NCI-H446 (cell line): ENCODE results near the gene UBE3A.
"Not testable (repeated sequence)": the region's sequence is repeated elsewhere in the genome, so short reads cannot be mapped to it uniquely, and the experiment has no call there.

ENCODE experiments used
- DNase-seq, 2 experiments: peaks; one replicate each; lab custom pipeline; 2025; lab: John Stamatoyannopoulos, UW

The UBE3A gene

GRCh38 chr15:25438601-25439368 lies at the start of gene UBE3A:
TSS of gene UBE3A (minus strand) at chr15:25439024. CDS start at chr15:25409107, 29,917 bp downstream.
- peak; percentile 53 to 91 for DNase-seq

DNA sequence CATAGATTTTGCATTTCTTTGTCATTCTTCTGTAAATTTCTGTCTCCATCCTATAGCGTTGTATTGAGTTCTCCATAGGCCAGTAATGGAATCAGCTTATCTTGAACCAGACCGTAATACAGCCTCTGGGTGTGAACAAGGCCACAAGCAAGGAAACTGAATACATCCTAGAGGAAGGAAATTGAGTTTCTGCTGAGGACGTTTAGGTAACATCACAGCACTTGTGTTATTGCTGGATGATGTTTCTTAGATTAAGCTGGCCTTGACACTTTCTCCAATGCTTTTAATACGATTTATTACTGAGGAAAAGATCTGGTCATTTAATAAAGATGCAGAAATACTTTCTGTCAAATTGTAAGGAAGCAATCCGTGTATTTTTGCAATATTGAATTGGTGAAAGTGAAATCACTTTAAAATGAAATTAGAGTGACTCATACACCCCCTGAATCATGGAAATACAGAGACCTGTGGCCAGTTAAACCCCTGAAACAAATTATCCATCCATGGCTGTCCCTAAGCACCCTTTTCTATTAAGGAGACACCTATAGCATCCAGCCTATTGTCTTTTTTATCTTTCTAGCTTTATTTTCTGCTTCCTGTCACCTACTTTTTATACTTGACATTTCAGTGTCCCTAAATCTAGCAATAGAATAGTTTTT lies 48.5 kb upstream of the UBE3A start:
- DNase-seq, result no peak

- DNase-seq, result no peak
Measured at GRCh38 chr15:25486051-25486450, 47.2 kb upstream of the UBE3A start.

DNA sequence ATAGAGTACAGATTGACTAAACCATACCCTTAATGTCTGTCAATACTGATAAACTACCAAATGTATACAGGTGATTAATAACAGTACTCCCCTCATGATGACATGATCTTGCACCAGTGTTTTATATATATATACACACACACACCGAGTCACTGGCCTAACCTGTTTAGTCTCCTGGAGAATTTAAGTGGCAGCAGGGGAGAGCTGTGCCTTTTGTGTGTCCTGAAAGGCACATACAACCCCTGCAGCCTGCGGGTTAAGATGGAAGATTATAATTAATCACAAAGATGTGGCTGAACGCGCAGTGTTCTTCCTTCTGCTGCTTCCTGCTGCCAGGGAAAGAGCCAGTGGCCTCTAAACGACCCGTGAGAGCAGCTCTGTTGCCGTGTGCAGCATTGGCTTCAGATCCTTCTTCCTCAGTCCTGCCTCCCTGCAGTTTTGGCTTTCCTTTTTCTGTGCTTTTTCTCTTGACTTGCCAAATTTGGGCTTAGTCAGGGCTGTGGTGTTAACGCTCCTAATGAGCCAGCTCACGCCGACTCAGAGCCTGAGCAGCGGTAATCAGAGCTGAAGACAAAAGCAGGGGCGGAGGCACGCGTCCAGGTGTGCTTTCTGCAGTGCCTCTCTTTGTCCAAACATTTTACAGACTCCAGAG lies 42.5 kb upstream of the UBE3A start:
- DNase-seq, result peak in 1 of 2 experiments; percentile 22

- DNase-seq, result no peak
Measured at GRCh38 chr15:25478313-25478712, 39.5 kb upstream of the UBE3A start.

DNA sequence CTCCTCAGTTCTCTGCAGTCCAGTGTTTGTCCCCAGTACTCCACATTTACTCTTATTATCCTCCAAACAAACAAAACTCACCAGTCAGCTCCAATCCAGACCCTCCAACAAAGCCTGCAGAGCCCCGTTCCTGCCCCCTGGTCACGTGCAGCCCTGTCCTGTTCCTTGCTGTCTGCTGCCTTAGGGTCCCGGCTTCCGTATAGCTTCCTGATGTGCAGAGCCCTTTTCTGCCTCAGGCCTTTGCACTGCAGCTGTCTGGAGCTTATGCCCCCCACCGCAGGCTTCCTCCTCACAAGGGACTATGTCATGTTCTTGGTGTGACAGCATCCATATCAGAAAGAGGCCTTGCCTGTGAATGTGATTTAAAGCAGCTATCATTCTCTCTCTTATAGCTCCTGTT lies 39.0 kb upstream of the UBE3A start:
- no peak for DNase-seq

- no peak for DNase-seq
Measured at GRCh38 chr15:25474251-25474650, 35.4 kb upstream of the UBE3A start.

GRCh38 chr15:25470230-25470629 lies 31.4 kb upstream of the UBE3A start:
- no peak for DNase-seq

DNA sequence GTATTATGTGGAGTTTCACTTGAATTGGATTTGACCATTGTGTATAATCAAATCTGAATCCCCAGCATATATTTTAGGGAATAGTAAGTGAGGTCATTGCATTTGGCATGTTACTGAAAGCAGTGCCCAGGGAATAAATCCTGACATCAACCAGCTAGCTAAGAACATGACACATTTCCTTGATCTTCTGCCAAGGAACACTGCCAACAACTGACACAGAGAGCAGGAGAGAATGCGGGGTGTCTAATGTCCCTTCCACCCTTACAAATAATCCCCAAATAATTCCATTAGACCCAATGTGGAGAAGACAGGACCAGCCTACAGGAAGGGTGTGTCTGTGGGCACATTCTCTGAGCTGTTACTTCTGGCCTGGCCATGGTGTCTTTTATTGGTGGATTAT lies 30.6 kb upstream of the UBE3A start:
- peak in 1 of 2 experiments; percentile 29 for DNase-seq

GRCh38 chr15:25468611-25469010 lies 29.8 kb upstream of the UBE3A start:
- no peak for DNase-seq

DNA sequence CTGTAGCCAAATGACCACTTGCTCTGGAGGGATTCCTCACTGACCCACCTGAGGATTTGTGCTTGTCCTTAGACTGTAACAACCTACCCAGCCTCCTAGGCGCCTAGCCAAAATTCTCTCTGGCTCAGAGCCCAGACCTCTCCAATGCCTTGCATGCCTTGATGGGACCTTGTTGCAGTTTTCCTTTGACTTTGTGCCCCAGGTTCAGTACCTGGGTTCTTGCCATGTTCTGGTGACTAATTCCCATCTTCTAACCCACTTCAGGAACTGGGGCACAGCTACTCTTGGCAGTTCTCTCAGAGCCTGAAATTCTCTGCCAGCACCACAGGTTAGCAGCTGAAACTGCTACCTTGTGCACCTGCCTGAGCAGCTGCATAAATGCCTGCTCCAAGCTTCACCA lies 27.0 kb upstream of the UBE3A start:
- DNase-seq, result no peak

DNA sequence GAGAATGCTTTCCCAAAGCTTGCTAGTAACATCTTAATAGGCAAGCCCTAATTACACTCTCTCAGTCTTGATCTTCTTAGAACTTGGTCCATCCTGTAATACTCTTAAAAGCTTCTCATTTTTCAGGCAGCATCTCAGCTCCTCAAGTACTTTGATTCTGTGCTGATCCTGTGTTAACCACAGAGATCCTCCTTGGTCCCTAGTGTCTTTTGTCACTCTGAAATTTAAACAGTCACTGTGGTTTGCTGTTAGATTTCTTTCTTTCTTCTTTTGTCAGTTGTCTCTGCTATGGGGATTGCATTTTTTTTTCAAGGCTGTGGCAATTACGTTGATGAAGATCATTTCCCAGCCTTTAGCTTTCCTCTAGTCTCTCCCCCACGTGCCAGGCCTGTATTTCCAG lies 26.0 kb upstream of the UBE3A start:
- DNase-seq, result no peak

DNA sequence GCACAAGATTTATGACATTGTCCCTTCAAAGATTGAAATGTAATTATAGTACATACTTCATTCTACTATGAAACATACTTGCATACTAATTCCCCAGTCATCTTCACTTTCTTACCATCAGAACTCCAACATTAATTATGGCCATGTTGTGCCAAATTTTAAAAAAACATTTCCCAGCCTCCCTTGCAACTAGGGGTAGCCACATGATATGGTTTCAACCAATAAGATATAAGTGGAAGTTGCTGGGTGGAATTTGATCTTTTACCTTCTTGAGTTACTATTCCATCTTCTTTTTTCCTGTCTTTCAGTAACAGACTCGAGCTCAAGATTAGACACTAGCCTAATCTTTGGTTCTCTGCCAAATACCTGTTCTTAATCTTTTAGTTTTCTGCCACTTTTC lies 25.6 kb upstream of the UBE3A start:
- DNase-seq, result no peak

- no peak for DNase-seq
Measured at GRCh38 chr15:25456196-25456595, 17.4 kb upstream of the UBE3A start.

DNA sequence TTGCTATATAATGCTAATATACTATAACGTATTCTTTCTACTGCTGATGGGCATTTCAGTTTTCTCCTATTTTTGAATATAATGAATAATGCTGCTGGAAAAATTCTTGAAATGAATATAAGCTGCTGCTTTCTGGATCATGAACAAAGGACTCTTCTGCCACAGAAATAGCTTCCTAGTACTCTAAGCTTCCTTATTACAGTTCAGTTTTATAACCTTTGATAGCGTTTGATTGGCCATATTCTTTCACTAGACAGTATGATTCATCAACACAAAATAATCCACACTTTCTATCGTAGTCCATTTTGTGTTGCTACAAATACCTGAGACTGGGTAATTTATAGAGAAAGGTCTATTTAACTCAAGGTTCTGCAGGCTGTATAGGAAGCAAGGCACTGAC lies 16.4 kb upstream of the UBE3A start:
- DNase-seq, result no peak

- DNase-seq, result no peak
Measured at GRCh38 chr15:25454771-25455170, 15.9 kb upstream of the UBE3A start.

GRCh38 chr15:25453246-25453645 lies 14.4 kb upstream of the UBE3A start:
- DNase-seq, result not testable (repeated sequence)

GRCh38 chr15:25451501-25451900 lies 12.7 kb upstream of the UBE3A start:
- no peak for DNase-seq

- DNase-seq, result no peak
Measured at GRCh38 chr15:25450163-25450562, 11.3 kb upstream of the UBE3A start.

- no peak for DNase-seq
Measured at GRCh38 chr15:25446076-25446475, 7.3 kb upstream of the UBE3A start.

DNA sequence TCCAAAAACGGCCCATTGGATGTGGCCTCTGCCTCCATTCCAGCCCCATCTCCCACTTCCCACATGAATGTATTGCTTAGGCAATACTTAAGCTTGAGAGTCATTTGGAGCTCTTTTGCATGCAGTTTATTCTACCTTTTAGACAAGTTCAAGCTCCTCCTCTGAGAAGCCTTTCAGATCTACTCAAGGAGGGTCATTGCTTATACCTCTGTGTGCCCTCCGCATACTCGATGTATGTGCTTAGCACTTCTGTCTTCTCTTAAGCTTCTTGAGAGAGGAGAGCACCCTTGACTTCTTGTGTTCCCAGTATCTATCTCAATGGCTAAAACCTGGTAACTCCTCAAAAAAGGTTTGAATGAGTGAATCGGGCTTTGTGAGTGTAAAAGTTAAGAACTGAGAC lies 6.6 kb upstream of the UBE3A start:
- no peak for DNase-seq

DNA sequence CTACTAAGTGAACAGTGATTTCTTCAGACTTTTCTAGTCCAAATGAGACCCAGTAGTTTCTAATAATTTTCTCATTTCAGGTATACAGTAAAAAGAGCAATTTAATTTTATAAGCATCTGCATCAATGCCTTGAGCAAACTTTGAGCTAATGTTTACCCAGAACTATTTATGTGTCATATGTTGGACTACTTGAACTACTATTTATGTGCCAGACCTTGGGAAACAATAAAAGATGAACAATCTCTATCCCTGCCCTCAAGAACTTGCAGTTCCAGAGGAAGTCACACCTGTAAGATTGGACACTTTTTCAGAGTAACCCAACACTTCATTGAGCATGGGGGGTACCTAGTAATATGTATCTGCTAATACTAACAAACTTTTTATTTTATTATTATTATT lies 2.3 kb upstream of the UBE3A start:
- no peak for DNase-seq

DNA sequence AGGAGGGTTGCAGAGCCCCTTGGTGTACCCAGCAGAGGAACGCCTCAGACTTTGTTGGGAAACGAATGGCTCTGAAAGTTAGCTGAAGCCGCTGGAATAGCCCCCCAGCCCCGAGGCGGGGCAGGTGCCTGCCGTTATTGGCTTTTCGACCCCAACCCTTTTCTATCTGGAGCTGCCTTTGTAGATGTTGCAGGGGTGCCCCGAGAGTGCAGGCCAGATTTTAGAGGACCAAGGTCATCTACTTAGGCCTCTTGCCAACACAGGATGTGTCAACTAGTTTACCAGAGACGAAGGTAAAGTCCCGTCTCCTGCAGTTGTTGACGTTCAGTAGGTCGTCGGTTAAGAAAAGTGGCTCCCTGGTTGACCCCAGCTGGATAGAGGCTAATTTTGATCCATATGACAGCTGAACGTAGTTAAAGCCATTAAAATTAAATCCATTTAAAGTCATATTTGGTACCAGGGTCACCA lies 579 bp upstream of the UBE3A start:
- no peak for DNase-seq
